HG03565 (cell line): ENCODE results near the gene AWAT1.
"Not testable (repeated sequence)": the region's sequence is repeated elsewhere in the genome, so short reads cannot be mapped to it uniquely, and the experiment has no call there.

ENCODE experiments used
- ATAC-seq: cut with Tn5 transposase; IDR thresholded peaks from one replicate; pipeline ENCODE4 v1.9.1; 2021; ENCODE audit warnings: mild to moderate bottlenecking, moderate library complexity; ENCODE audit not compliant: unreplicated experiment

AWAT1 gene

GRCh38 chrX:70260104-70260503 lies 25.6 kb downstream of the AWAT1 start, which contains the start of gene P2RY4:
P2RY4 (minus strand) TSS chrX:70260204; CDS start chrX:70259624, 580 bp downstream.
- no peak for ATAC-seq

GRCh38 chrX:70262952-70263567 lies 28.6 kb downstream of the AWAT1 start:
- no peak for ATAC-seq

GRCh38 chrX:70264784-70265183 lies 30.3 kb downstream of the AWAT1 start:
- ATAC-seq = no peak

GRCh38 chrX:70268034-70268433 lies 33.6 kb downstream of the AWAT1 start, which contains the start of gene ARR3:
ARR3 (plus strand) TSS chrX:70268334; CDS start chrX:70269386, 1,052 bp downstream.
- no peak for ATAC-seq

GRCh38 chrX:70274029-70274428 lies 39.6 kb downstream of the AWAT1 start:
- ATAC-seq = not testable (repeated sequence)

- no peak for ATAC-seq
These were observed 44.6 kb downstream of the AWAT1 start for GRCh38 chrX:70279081-70279480.

GRCh38 chrX:70280573-70280972 lies 46.1 kb downstream of the AWAT1 start:
- ATAC-seq = no peak

- ATAC-seq = no peak
These were observed 47.5 kb downstream of the AWAT1 start, which contains the start of gene RAB41 for GRCh38 chrX:70281951-70282350. RAB41 (plus strand) TSS chrX:70282172; CDS start chrX:70282218, 46 bp downstream.

- ATAC-seq = no peak
These were observed 54.8 kb downstream of the AWAT1 start for GRCh38 chrX:70289168-70289792.
